IMR-90 (cell line): Measurements from ENCODE around the gene HMX1. TPM values are rescaled to one million over a fixed set of nuclear protein-coding genes. Genes with fewer than 3 reads are reported as not detected.

Experiments
- ATAC-seq: fragments of 200-7000 bp; cut with Tn5 transposase; 2 replicates; pipeline ENCODE4 v1.9.1; 2020; ENCODE audit warnings: low read depth, mild to moderate bottlenecking, moderate library complexity
- BruUV-seq: library from RNA; stranded (reverse); fragments of 400-500 nt; replicated peaks from 2 replicates; lab custom pipeline; 2021; lab: Mats Ljungman, UMichigan
- CTCF ChIA-PET: fragments of 300-600 bp; formaldehyde crosslinking; extraction: SDS; loops from one replicate; lab custom pipeline; 2021; ENCODE audit warnings: antibody characterized with exemption; lab: Yijun Ruan, JAX
- POLR2A ChIA-PET: fragments of 300-600 bp; sonication (Branson Sonifier 250); formaldehyde crosslinking; loops from one replicate; lab custom pipeline; 2022; ENCODE audit warnings: antibody characterized with exemption; ENCODE audit not compliant: unreplicated experiment; lab: Charles Lee
- DNase-seq: peaks from one replicate; pipeline ENCODE4 v3.0.0; 2013
- H2AFZ ChIP-seq: replicated peaks from 2 replicates; pipeline ENCODE3; 2013; ENCODE audit warnings: low read length, mild to moderate bottlenecking; ENCODE audit not compliant: poor library complexity
- H2AK5ac ChIP-seq: 2 replicates; pipeline ENCODE4 v1.6.1; 2013; ENCODE audit warnings: low read depth, low read length, inconsistent platforms
- H2AK9ac ChIP-seq: replicated peaks from 2 replicates; pipeline ENCODE3; 2013; ENCODE audit warnings: mild to moderate bottlenecking, low read depth, low read length, moderate library complexity; ENCODE audit not compliant: poor library complexity
- H2BK120ac ChIP-seq: 2 replicates; pipeline ENCODE4 v1.6.1; 2013; ENCODE audit warnings: low read depth, low read length, inconsistent platforms
- H2BK15ac ChIP-seq: 3 replicates; pipeline ENCODE4 v1.6.1; 2013; ENCODE audit warnings: low read depth, low read length, inconsistent platforms
- H2BK20ac ChIP-seq: 2 replicates; pipeline ENCODE4 v1.6.1; 2013; ENCODE audit warnings: low read depth, mild to moderate bottlenecking, inconsistent platforms, low read length, moderate library complexity
- H2BK5ac ChIP-seq: 2 replicates; pipeline ENCODE4 v1.6.1; 2013; ENCODE audit warnings: mild to moderate bottlenecking, low read depth, low read length, inconsistent platforms; ENCODE audit not compliant: poor library complexity, severe bottlenecking
- H3K14ac ChIP-seq: replicated peaks from 2 replicates; pipeline ENCODE4 v1.6.1; 2013; ENCODE audit warnings: low read depth, low read length, inconsistent platforms
- H3K18ac ChIP-seq: 2 replicates; pipeline ENCODE4 v1.6.1; 2013; ENCODE audit warnings: low read depth, low read length, control low read depth
- H3K23ac ChIP-seq: 2 replicates; pipeline ENCODE4 v1.6.1; 2013; ENCODE audit warnings: low read depth, low read length, inconsistent platforms
- H3K27ac ChIP-seq: 2 replicates; pipeline ENCODE4 v1.5.1; 2013; ENCODE audit warnings: mild to moderate bottlenecking, control low read depth, low read length; ENCODE audit not compliant: insufficient read depth
- H3K27me3 ChIP-seq: 2 replicates; pipeline ENCODE4 v1.6.1; 2013; ENCODE audit warnings: low read length; ENCODE audit not compliant: control insufficient read depth, insufficient read depth
- H3K36me3 ChIP-seq: 2 replicates; pipeline ENCODE4 v1.6.1; 2013; ENCODE audit warnings: low read length, mixed read lengths; ENCODE audit not compliant: control insufficient read depth, insufficient read depth
- H3K4ac ChIP-seq: 2 replicates; pipeline ENCODE4 v1.6.1; 2013; ENCODE audit warnings: low read depth, low read length, inconsistent platforms
- H3K4me1 ChIP-seq: 2 replicates; pipeline ENCODE4 v1.6.1; 2013; ENCODE audit warnings: low read length, mixed read lengths; ENCODE audit not compliant: control insufficient read depth, insufficient read depth
- H3K4me2 ChIP-seq: 2 replicates; pipeline ENCODE4 v1.6.1; 2013; ENCODE audit warnings: low read depth, mild to moderate bottlenecking, control low read depth, low read length, moderate library complexity
- H3K4me3 ChIP-seq: 2 replicates; pipeline ENCODE4 v1.5.1; 2013; ENCODE audit warnings: low read depth, mild to moderate bottlenecking, control low read depth, low read length, moderate library complexity; ENCODE audit not compliant: insufficient read depth
- H3K56ac ChIP-seq: 2 replicates; pipeline ENCODE4 v1.6.1; 2013; ENCODE audit warnings: low read length, inconsistent platforms; ENCODE audit not compliant: insufficient read depth; ENCODE audit errors: extremely low read depth
- H3K79me1 ChIP-seq, 2 experiments: 2 replicates each; pipeline ENCODE4 v1.6.1; 2013; ENCODE audit warnings: low read length in 2 of 2, inconsistent platforms in 1 of 2, low read depth in 1 of 2
- H3K9ac ChIP-seq: 2 replicates; pipeline ENCODE4 v1.6.1; 2013; ENCODE audit warnings: low read depth, low read length, control low read depth
- H3K9me1 ChIP-seq: 2 replicates; pipeline ENCODE4 v1.6.1; 2013; ENCODE audit warnings: low read length, inconsistent platforms; ENCODE audit not compliant: insufficient read depth
- H3K9me3 ChIP-seq: 2 replicates; pipeline ENCODE4 v1.6.1; 2013; ENCODE audit warnings: low read length; ENCODE audit not compliant: control insufficient read depth, insufficient read depth
- H4K20me1 ChIP-seq: 2 replicates; pipeline ENCODE4 v1.6.1; 2013; ENCODE audit warnings: low read length, inconsistent platforms; ENCODE audit not compliant: insufficient read depth
- H4K5ac ChIP-seq: 2 replicates; pipeline ENCODE4 v1.6.1; 2013; ENCODE audit warnings: mild to moderate bottlenecking, low read depth, low read length, control low read depth
- H4K8ac ChIP-seq, 2 experiments: 2 replicates each; pipeline ENCODE4 v1.6.1; 2013; ENCODE audit warnings: low read depth in 2 of 2, low read length in 2 of 2, control low read depth in 1 of 2, inconsistent platforms in 1 of 2
- H4K91ac ChIP-seq: 2 replicates; pipeline ENCODE4 v1.6.1; 2013; ENCODE audit warnings: low read depth, low read length, inconsistent platforms; ENCODE audit not compliant: insufficient read depth
- MAZ ChIP-seq: IDR thresholded peaks from 2 replicates; pipeline ENCODE4 v1.6.1; 2012; ENCODE audit warnings: low read depth, mild to moderate bottlenecking, low read length, improper control_type of control experiment, moderate library complexity, borderline replicate concordance
- WGBS, 2 experiments: methylation state at CpG; one replicate each; pipeline versions ENCODE4 v1.1.5 to v1.1.7; 2013; ENCODE audit warnings: missing lambda C conversion rate in 2 of 2; ENCODE audit not compliant: insufficient read length in 1 of 2; ENCODE audit errors: extremely low coverage in 2 of 2; 5-methylcytosine and 5-hydroxymethylcytosine counted together
- dilution Hi-C: fragments of 300-500 bp; cut with HindIII; formaldehyde crosslinking; loops from one replicate; pipeline ENCODE4 v1.14.3; 2018; ENCODE audit warnings: low sequenced_read_pairs; ENCODE audit not compliant: unreplicated experiment
- in situ Hi-C: fragments of 300-500 bp; cut with MboI; formaldehyde crosslinking; loops from 3 replicates; pipeline ENCODE4 v1.14.3; 2019; ENCODE audit warnings: low sequenced_read_pairs, inconsistent platforms, mixed read lengths
- intact Hi-C: fragments of 100-400 bp; cut with micrococcal nuclease; formaldehyde crosslinking; loops from 2 replicates; pipeline ENCODE4 v1.10.0; 2022
- polyA plus RNA-seq, 3 experiments: library from polyadenylated mRNA; depleted of rRNA; stranded (reverse); fragments of >200 nt; gene quantifications; 2 replicates each; pipeline ENCODE4 v1.2.3, GENCODE V29; 2012; ENCODE audit warnings: low replicate concordance in 1 of 3
- total RNA-seq: library from RNA; depleted of rRNA; stranded (reverse); fragments of >200 nt; gene quantifications from 2 replicates; pipeline ENCODE4 v1.2.3, GENCODE V29; 2012
- TF ChIP-seq, protein P1 (sequence below): fragments of 150-350 bp; IDR thresholded peaks from 2 replicates; pipeline ENCODE4 v1.6.1; 2016; ENCODE audit warnings: low read depth, mild to moderate bottlenecking, low read length, moderate library complexity, borderline replicate concordance

Gene HMX1
- total and polyA plus RNA-seq, 2 of the 4 experiments (the other 2 are of a cell fraction): not detected

DNA sequence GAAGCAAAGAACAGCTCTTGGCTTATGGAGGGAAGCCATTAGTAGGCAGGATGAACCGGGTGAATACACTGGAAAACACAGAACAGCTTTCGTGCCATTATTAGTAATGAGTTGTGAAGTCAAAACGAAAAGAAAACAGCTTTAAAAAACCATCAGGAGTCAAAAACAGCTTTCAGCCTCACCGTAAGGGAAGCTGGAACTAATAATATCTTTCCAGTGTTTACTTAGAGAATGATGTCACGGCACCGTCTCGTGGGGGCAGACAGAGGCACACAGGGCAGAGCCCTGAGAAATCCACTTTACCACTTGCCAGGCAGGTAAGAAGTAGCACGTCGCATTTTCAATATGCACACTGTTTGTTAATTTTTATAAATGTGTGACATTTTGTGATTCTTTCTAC, 37.9 kb upstream of the HMX1 start:
- no peak for ATAC-seq
- no peak overlapping the region for H4K5ac ChIP-seq
- no peak overlapping the region for H2BK5ac ChIP-seq
- no peak overlapping the region for H3K56ac ChIP-seq
- H3K27ac ChIP-seq: no peak overlapping the region
- H2AK9ac ChIP-seq: no peak overlapping the region
- POLR2A ChIA-PET: no interaction called here
- no TSS peak for BruUV-seq
- H2BK20ac ChIP-seq: no peak overlapping the region
- no peaks in the 10 kb centered on the region for H3K27me3 ChIP-seq
- no peak overlapping the region for H3K4me2 ChIP-seq
- in situ Hi-C loops (no loop called here), intact Hi-C loops (no loop called here), dilution Hi-C loops (no loop called here)
- H3K9me1 ChIP-seq: no peaks in the 10 kb centered on the region
- H2BK120ac ChIP-seq: no peak overlapping the region
- peak; percentile 1 for DNase-seq
- H3K23ac ChIP-seq: no peak overlapping the region
- H3K9me3 ChIP-seq: peaks cover 2% of the 10 kb centered on the region; the same call in 1 of the 2 replicates
- H3K4me1 ChIP-seq: no peaks in the 10 kb centered on the region
- H2AFZ ChIP-seq: no peak overlapping the region
- H3K4ac ChIP-seq: no peak overlapping the region
- H4K8ac ChIP-seq: no peak overlapping the region
- H3K4me3 ChIP-seq: no peak overlapping the region
- no peak overlapping the region for H2BK15ac ChIP-seq
- H2AK5ac ChIP-seq: no peak overlapping the region
- CTCF ChIA-PET: no interaction called here
- H3K9ac ChIP-seq: no peak overlapping the region
- no peaks in the 10 kb centered on the region for H3K79me1 ChIP-seq
- WGBS, 2 experiments: no CpG with 5 or more reads among the region's 9 CpGs
- no peak for TF ChIP-seq MAZ
- TF ChIP-seq, protein P1, sequence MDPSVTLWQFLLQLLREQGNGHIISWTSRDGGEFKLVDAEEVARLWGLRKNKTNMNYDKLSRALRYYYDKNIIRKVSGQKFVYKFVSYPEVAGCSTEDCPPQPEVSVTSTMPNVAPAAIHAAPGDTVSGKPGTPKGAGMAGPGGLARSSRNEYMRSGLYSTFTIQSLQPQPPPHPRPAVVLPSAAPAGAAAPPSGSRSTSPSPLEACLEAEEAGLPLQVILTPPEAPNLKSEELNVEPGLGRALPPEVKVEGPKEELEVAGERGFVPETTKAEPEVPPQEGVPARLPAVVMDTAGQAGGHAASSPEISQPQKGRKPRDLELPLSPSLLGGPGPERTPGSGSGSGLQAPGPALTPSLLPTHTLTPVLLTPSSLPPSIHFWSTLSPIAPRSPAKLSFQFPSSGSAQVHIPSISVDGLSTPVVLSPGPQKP: no peak
- no peaks in the 10 kb centered on the region for H3K36me3 ChIP-seq
- H3K14ac ChIP-seq: no peak overlapping the region
- no peak overlapping the region for H4K91ac ChIP-seq
- no peak overlapping the region for H3K18ac ChIP-seq
- no peaks in the 10 kb centered on the region for H4K20me1 ChIP-seq
